ENCODE results near the gene UTY.
"Not testable (repeated sequence)": the region's sequence is repeated elsewhere in the genome, so short reads cannot be mapped to it uniquely, and the experiment has no call there.

UTY gene

DNA sequence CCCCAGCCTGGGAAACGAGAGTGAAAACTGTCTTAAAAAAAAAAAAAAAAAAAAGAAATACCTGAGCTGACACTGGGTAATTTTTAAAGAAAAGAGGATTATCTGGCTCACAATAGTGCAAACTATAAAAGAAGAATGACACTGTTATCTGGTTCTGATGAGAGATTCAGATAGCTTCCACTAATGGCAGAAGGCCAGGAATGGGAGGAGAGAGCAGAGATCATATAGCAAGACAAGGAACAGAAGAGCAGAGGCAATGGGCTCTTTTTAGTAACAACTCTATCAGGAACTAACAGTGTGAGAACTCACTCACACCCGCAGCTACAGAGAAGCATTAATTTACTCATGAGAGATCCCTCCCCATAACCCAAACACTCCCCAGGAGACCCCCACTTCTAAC lies 184.8 kb downstream of the UTY start:
- FAIRE-seq = no peak

GRCh38 chrY:13291199-13291598 lies 188.6 kb downstream of the UTY start:
- FAIRE-seq = no peak

GRCh38 chrY:13282151-13283054 lies 197.4 kb downstream of the UTY start:
- not testable (repeated sequence) for FAIRE-seq

DNA sequence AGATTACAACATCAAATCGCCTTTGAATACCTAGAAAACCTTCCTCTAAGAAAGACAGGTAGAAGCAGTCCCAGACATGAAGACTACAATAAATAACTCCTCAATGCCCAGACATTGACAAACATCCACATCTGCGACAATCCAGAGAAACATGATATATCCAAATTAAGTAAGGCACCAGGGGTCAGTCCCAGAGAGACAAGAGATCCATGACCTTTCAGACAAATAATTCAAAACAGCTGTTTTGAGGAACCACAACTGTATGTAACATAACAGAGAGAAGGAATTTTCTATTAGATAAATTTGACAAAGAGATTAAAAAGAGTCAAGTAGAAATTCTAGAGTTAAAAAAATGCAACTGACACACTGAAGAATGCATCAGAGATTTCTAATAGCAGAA lies 200.3 kb downstream of the UTY start:
- FAIRE-seq = no peak

DNA sequence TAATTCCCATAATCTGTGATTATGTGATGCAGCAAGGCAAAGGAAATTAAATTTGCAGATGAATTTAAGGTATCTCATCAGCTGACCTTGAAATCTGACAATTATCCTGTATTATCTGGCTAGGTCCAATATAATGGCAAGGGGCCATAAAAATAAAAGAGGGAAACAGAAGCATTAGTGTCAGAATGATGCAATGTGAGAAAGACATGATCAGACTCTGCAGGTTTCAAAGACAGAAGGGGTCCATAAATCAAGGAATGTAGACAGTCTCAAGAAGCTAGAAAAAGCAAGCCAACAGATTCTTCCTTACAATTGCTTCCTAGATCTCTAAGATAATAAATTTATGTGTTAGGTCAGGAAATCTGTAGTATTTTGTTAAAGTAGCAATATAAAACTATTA lies 208.1 kb downstream of the UTY start:
- no peak for FAIRE-seq

DNA sequence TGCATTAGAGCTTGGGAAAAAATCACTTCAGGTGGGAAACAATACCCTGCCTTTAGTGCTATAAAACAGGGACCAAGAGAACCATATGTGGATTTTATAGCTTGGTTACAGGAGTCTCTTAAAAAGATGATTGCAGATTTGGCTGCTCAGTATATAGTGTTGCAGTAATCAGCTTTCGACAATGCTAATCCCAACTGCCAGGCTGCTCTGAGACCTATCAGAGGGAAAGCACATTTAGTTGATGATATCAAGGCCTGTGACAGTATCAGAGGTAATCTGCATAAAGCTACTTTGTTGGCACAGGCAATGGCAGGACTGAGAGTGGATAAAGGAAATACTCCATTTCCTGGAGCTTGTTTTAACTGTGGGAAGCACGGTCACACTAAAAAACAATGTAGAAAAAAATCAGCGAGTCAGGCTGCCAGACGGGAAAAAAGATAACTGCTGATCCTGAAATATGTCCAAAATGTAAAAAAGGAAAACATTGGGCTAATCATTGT lies 225.8 kb downstream of the UTY start:
- FAIRE-seq = not testable (repeated sequence)

DNA sequence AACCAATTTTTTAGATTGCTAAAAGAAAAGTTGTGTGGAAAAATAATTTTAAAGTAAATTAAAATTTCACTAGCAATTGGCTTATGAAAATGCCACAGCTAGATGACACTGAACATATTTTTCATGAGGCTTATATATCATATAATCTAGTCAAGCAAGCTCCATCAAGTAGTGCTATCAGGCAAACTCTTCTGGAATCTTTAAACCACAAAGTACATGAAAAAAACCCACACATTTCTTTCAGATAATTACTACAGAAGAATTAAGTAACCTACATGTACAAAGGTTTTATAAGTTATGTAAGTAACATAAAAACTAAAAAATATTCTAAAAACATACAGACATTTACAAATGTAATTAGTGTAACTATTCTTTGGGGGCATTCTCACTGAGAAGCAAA lies 229.4 kb downstream of the UTY start:
- no peak for FAIRE-seq

DNA sequence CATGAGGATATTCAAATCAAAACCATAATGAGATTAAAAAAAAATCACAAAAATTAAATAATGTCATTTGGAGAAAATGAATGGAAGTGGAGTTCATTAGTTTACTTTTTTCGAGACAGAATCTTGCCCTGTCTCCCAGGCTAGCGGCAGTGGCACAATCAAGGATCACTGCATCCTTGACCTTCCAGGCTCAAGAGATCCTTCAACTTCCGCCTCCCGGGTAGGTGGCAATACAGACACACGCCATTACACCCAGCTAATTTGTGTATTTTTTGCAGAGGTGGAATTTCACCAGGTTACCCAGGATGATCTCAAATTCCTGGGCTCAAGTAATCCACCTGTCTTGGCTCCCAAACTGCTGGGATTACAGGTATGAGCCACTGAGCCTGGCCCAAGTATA lies 236.1 kb downstream of the UTY start:
- no peak for FAIRE-seq

- FAIRE-seq = no peak
Observed at GRCh38 chrY:13233901-13234300, 245.9 kb downstream of the UTY start.

DNA sequence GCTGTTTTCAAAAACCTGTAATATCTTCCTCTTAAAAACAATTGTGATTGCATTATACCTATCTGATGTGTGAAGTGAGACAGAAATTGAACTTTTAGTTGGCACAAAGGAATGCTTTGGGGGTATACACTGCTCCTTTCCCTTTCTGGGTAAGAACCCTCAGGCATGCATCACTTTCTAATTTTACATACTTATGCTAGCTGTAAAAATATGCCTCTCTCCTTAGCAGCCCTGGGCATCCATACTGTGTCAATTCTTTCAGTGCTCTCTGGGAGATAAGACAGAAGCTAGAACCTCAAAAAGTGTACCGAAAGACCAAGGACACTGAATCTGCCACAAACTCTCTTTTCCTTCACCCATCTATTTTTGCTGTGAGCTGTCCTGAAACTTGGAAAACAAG lies 246.7 kb downstream of the UTY start:
- no peak for FAIRE-seq

DNA sequence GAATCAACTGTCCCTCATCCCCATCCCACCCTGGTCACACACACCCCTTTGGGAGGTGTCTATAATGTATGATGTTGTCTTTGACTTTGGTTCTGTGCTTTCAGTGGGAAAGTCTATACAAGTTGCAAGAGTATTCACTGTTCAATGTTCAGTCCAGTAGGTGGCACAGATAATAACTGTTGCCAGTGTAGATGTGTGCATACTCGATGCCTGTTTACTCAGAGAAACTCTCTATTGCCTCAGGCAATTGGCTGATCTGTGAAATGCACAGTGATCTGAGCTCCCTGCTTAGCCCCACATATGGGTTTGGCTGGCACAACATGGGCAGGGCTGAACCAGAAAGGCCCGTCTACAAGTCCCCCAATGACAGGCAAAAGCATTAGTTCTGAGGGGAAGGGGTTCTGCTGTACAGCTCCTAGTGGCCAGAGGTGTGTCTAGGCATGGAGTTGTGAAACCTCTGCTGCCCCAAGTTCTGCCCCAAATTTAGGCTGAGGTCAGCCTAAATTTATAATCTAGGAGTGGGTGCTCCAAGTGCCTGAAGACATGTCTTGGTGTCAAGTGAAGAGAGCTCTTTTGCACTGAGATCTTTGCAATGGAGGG lies 252.4 kb downstream of the UTY start:
- no peak for FAIRE-seq

DNA sequence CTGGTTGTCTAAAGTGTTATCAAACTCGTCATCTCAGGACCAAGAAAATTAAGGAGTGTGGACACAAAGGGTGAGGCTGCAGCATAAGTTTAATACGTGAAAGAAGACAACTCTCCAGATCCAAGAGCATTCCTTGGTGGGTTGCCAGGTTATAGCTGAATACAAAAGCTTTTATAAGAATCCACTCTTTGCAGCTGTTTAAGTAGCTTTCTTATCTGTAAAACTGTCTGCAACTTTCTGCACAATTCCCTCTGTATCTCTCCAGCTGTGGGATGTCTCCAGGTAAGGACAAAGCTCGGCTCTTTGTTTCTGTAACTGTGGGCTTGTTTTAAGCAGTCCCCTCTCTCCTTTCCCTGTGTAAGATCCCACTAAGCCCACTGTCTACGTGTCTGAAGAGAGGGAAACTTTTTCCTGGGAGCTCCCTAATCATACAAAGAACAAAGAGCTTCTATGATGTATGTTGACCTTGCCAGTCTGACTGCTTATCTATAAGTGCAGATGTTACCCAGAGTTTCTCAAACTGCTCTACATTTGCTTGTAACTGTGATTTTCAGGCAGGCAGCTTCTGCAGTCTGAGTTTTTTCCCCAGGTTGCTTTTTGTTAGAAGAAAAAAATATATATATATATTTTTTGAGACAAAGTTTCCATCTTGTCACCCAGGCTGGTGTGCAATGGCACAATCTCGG lies 268.7 kb downstream of the UTY start:
- no peak for FAIRE-seq

DNA sequence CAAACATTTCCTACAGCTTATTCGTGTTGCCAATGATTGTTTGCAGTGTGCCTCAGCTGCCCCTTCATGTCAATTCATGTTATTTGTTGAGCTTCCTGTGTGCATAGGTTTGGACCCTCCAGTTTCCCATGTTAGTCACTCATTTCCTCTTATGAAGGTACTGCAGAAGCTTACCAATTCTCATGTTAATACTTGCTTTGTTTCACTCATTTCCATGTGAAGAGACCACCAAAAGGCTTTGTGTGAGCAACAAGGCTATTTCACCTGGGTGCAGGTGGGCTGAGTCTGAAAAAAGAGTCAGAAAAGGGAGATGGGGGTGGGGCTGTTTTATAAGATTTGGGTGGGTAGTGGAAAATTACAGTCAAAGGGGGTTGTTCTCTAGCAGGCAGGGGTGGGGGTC lies 274.6 kb downstream of the UTY start:
- no peak for FAIRE-seq
